SK-N-SH treated with all-trans-retinoic acid at 6 μM for 48 hours (cell line): ENCODE measurements around the gene MBNL3.

Experiments used
- ATAC-seq: fragments of 200-7000 bp; cut with Tn5 transposase; 3 replicates; pipeline ENCODE4 v1.9.1; 2020; ENCODE audit warnings: mild to moderate bottlenecking, moderate library complexity
- BACH2 ChIP-seq: fragments of 250-450 bp; sonication (Bioruptor Pico); IDR thresholded peaks from 2 replicates; pipeline ENCODE4 v1.9.0; 2021; ENCODE audit warnings: mild to moderate bottlenecking, borderline replicate concordance
- CREB5 ChIP-seq: fragments of 250-450 bp; sonication (Bioruptor Pico); IDR thresholded peaks from 2 replicates; pipeline ENCODE4 v1.5.1; 2020; ENCODE audit warnings: low read depth, mild to moderate bottlenecking, moderate library complexity
- CSDC2 ChIP-seq: fragments of 250-450 bp; sonication (Bioruptor Pico); IDR thresholded peaks from 2 replicates; pipeline ENCODE4 v1.5.0; 2020; ENCODE audit warnings: mild to moderate bottlenecking, moderate library complexity
- CSRNP3 ChIP-seq: fragments of 250-450 bp; sonication (Bioruptor Pico); IDR thresholded peaks from 2 replicates; pipeline ENCODE4 v1.5.1; 2021; ENCODE audit warnings: mild to moderate bottlenecking, moderate library complexity
- ESRRG ChIP-seq: fragments of 250-450 bp; sonication (Bioruptor Pico); IDR thresholded peaks from 2 replicates; pipeline ENCODE4 v1.6.1; 2021; ENCODE audit warnings: mild to moderate bottlenecking
- OSR1 ChIP-seq: fragments of 250-450 bp; sonication (Bioruptor Pico); IDR thresholded peaks from 2 replicates; pipeline ENCODE4 v1.8.0; 2022; ENCODE audit warnings: moderate library complexity, mild to moderate bottlenecking, inconsistent platforms
- PATZ1 ChIP-seq: fragments of 250-450 bp; sonication (Bioruptor Pico); IDR thresholded peaks from 2 replicates; pipeline ENCODE4 v1.8.0; 2020; ENCODE audit warnings: mild to moderate bottlenecking, moderate library complexity, borderline replicate concordance
- POU6F1 ChIP-seq: fragments of 250-450 bp; sonication (Bioruptor Pico); IDR thresholded peaks from 2 replicates; pipeline ENCODE4 v1.8.0; 2021; ENCODE audit warnings: low read depth, mild to moderate bottlenecking, moderate library complexity, borderline replicate concordance
- PPARA ChIP-seq: fragments of 250-450 bp; sonication (Bioruptor Pico); IDR thresholded peaks from 2 replicates; pipeline ENCODE4 v1.5.0; 2020; ENCODE audit warnings: mild to moderate bottlenecking, borderline replicate concordance
- RARB ChIP-seq: fragments of 250-450 bp; sonication (Bioruptor Pico); IDR thresholded peaks from 2 replicates; pipeline ENCODE4 v1.8.0; 2021; ENCODE audit warnings: mild to moderate bottlenecking, moderate library complexity
- SNAI2 ChIP-seq: fragments of 250-450 bp; sonication (Bioruptor Pico); IDR thresholded peaks from 2 replicates; pipeline ENCODE4 v1.5.0; 2020; ENCODE audit warnings: mild to moderate bottlenecking, moderate library complexity
- TCF4 ChIP-seq: fragments of 250-450 bp; sonication (Bioruptor Pico); IDR thresholded peaks from 2 replicates; pipeline ENCODE4 v1.8.0; 2021; ENCODE audit warnings: mild to moderate bottlenecking, moderate library complexity, borderline replicate concordance
- TOX ChIP-seq: fragments of 250-450 bp; sonication (Bioruptor Pico); IDR thresholded peaks from 2 replicates; pipeline ENCODE4 v1.8.0; 2021; ENCODE audit warnings: mild to moderate bottlenecking, moderate library complexity, borderline replicate concordance
- TSHZ2 ChIP-seq: fragments of 250-450 bp; sonication (Bioruptor Pico); IDR thresholded peaks from 2 replicates; pipeline ENCODE4 v1.5.0; 2020; ENCODE audit warnings: mild to moderate bottlenecking, moderate library complexity
- ZC3H10 ChIP-seq: fragments of 250-450 bp; sonication (Bioruptor Pico); IDR thresholded peaks from 2 replicates; pipeline ENCODE4 v1.5.1; 2021; ENCODE audit warnings: mild to moderate bottlenecking, moderate library complexity
- ZFP3 ChIP-seq: fragments of 250-450 bp; sonication (Bioruptor Pico); IDR thresholded peaks from 2 replicates; pipeline ENCODE4 v1.5.0; 2020; ENCODE audit warnings: mild to moderate bottlenecking, moderate library complexity
- ZFP30 ChIP-seq: fragments of 450-650 bp; formaldehyde crosslinking; IDR thresholded peaks from 2 replicates; pipeline ENCODE4 v1.5.0; 2022; ENCODE audit warnings: mild to moderate bottlenecking, moderate library complexity
- ZNF565 ChIP-seq: fragments of 450-650 bp; formaldehyde crosslinking; conservative IDR thresholded peaks from 2 replicates; pipeline ENCODE4 v1.5.0; 2020; ENCODE audit warnings: low read depth, mild to moderate bottlenecking, moderate library complexity
- ZNF70 ChIP-seq: fragments of 450-650 bp; formaldehyde crosslinking; IDR thresholded peaks from 2 replicates; pipeline ENCODE4 v1.5.0; 2020; ENCODE audit warnings: mild to moderate bottlenecking, moderate library complexity
- ZNF8 ChIP-seq: fragments of 450-650 bp; formaldehyde crosslinking; IDR thresholded peaks from 2 replicates; pipeline ENCODE4 v1.5.0; 2020; ENCODE audit warnings: mild to moderate bottlenecking, moderate library complexity

The MBNL3 gene

GRCh38 chrX:132489578-132490419, 961 bp upstream of the MBNL3 start:
- TF ChIP-seq POU6F1 (CRISPR knock-in tag) (no peak), PATZ1 (CRISPR knock-in tag) (no peak)
- peak; percentile 35 for ATAC-seq

- TF ChIP-seq TSHZ2 (no peak), ZNF565 (CRISPR knock-in tag) (no peak), ESRRG (CRISPR knock-in tag) (no peak), ZFP30 (CRISPR knock-in tag) (no peak), CSDC2 (no peak), ZNF70 (CRISPR knock-in tag) (no peak), PATZ1 (CRISPR knock-in tag) (no peak), POU6F1 (CRISPR knock-in tag) (no peak), TCF4 (CRISPR knock-in tag) (no peak), RARB (CRISPR knock-in tag) (no peak), TOX (CRISPR knock-in tag) (no peak), ZC3H10 (CRISPR knock-in tag) (no peak), OSR1 (CRISPR knock-in tag) (no peak), CSRNP3 (no peak), SNAI2 (CRISPR knock-in tag) (no peak), CREB5 (CRISPR knock-in tag) (no peak), ZNF8 (CRISPR knock-in tag) (no peak), ZFP3 (no peak), BACH2 (CRISPR knock-in tag) (no peak), PPARA (CRISPR knock-in tag) (no peak)
- peak; percentile 42; the same call in 2 of the 3 replicates for ATAC-seq
Observed at GRCh38 chrX:132488180-132488705, 595 bp downstream of the MBNL3 start.
